DMS153 treated with DMSO at 0.1 percent for 48 hours (cell line): ENCODE data around the gene SDS.
A peak's percentile ranks its signal among the peaks of the same experiment; 100 is the strongest.

ENCODE experiments used
- DNase-seq: peaks from one replicate; lab custom pipeline; 2025; ENCODE audit not compliant: unreplicated experiment; lab: John Stamatoyannopoulos, UW

SDS gene

DNA sequence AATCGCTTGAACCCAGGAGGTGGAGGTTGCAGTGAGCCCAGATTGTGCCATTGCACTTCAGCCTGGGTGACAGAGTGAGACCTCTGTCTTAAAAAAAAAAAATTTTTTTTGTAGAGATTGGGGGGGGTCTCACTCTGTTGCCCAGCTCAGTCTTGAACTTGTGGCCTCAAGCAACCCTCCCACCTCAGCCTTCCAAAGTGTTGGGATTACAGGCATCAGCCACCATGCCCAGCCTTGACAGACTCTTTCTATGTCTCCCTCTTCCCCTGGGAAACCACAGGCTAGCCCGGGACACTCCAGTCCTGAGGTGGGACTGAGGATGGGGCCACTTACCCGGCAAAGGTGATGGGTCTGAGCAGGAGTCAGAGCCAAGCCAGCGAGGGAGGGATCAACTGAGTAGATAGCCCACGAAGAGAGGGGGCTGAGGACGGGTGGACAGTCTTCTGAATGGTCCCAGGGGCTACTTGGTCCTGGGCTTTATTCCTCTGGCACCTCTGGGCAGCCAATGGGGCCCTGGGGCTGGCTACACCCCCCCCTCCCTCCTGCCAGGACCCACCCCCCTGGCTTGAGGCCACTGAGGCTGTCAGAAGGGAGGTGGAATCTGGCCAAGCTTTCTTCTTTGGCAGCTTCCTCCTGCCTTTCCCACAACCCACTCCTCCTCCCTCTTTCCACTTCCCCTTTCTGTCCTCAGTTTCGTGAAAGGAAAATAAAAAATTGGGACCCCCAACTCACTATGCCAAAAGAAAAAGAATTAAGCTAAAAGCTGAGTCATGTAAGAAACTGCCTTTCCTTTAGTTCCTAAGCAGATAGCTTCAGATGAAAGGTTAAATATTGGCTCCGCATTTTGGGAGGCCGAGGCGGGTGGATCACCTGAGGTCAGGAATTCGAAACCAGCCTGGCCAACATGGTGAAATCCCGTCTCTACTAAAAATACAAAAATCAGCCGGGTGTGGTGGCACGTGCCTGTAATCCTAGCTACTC lies at the start of gene SDS:
Gene SDS, minus strand, starts transcription at position 453 of the 981 bp plus-strand sequence. CDS start 4,179 bp downstream, outside the sequence.
- DNase-seq, result no peak

GRCh38 chr12:113453330-113453729 lies 49.6 kb upstream of the SDS start:
- DNase-seq, result no peak

DNA sequence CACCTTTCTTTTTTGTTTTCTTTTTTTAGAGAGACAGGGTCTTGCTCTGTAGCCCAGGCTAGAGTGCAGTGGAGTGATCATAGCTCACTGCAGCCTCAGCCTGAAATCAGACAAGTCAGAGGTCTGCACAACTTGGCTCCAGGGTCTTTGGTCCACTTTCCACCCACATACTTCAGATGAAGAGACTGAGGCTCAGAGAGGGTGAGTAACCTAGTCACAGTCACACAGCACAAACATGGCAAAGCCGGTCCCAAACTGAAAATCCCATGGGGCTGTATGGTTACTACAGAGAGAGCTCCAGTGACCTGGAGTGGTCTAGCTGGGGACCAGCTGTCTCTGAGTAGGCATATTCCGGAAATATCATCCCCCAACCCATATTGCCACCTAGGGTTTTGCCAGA lies 48.8 kb upstream of the SDS start:
- DNase-seq, result no peak

GRCh38 chr12:113449839-113450238 lies 46.2 kb upstream of the SDS start:
- no peak for DNase-seq

GRCh38 chr12:113449299-113449698 lies 45.6 kb upstream of the SDS start:
- DNase-seq, result no peak

DNA sequence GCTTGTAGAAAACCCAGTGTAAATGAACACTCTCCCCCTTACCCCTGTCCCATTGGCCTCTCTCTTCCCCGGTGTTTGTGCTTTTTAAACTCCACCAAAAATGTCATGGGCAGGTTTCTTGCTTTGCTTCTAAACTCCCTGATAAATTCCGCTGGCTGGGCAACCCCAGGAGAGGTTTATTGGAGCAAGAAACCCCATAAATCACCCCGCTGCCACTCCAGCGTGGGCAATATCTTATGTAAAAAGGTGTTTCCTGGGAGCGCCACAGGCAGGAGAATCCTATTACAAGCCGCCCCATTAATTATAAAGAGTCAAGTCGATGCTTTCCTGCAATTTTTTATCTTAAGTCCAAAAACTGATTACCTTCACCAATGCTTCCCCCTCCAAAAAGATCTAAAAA lies 45.2 kb upstream of the SDS start:
- DNase-seq, result no peak

DNA sequence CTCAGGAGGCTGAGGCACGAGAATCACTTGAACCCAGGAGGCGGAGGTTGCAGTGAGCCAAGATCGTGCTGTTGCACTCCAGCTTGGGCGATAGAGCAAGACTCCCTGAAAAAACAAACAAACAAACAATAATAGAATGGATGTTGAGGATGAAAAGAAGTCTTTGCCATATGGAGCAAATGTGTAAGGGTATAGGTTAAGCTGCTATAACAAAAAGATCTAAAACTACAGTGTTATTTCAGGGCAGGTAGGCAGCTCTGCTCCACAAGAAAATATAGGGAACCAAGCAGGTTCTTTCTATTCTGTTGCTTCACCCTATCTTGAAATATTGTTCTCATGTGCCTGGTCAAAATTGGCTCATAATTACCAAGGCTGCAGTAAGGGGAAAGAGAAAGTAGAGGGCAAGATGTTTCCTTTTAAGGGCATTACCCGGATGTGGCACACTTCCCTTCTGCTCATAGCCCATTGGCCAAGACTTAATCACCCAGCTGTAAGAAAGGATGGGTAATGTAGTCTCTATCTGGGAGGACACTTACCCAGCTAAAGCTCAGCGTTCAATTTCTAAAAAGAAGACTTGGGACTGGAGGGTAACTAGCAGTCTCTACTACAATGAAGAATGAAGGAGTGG lies 42.0 kb upstream of the SDS start:
- no peak for DNase-seq

GRCh38 chr12:113443030-113443539 lies 39.4 kb upstream of the SDS start:
- no peak for DNase-seq

GRCh38 chr12:113440947-113441782 lies 37.5 kb upstream of the SDS start:
- no peak for DNase-seq

GRCh38 chr12:113440336-113440735 lies 36.6 kb upstream of the SDS start:
- DNase-seq, result no peak

- DNase-seq, result peak; percentile 32
Observed at GRCh38 chr12:113439606-113440030, 35.9 kb upstream of the SDS start.

DNA sequence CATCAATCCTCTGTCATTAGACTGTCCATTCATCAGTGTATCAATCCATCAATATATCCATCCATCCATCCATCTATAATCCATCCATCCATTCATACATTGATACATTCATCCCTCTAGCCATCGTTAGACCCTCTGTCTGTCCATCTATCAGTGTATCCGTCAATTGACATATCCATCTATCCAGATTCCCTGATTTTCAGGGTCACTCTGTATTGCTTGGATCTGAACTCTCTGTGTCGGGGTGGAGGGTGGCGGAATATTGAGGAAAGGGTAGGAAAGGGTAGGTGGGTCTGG lies 35.6 kb upstream of the SDS start:
- no peak for DNase-seq

DNA sequence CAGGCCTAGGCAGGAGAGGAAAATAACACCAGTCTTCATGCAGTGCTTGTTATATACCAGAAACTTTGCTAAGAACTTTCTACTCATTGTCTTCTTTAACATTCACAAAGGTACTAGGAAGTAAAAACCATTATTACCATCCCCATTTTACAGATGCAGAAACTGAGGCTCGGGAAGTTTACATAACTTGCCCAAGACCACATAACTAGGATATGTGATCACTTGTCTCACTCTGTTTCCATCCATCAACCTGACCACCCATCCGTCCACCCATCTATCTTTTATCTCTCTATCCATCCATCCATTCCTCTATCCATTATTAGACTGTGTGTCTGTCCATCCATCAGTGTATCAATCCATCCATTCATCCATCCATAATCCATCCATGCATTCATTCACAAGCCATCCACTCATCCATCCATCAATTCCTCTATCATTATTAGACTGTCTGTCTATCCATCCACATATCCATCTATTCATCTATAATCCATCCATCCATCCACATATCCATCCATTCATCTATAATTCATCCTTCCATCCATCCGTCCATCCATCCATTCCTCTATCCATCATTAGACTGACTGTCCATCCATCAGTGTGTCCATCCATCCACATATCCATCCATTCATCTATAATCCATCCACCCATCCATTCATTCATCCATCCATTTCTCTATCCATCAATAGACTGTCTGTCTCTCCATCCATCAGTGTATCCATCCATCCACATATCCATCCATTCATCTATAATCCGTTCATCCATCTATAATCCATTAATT lies 35.0 kb upstream of the SDS start:
- no peak for DNase-seq

- no peak for DNase-seq
Observed at GRCh38 chr12:113437729-113438100, 34.0 kb upstream of the SDS start.

GRCh38 chr12:113436993-113437728 lies 33.5 kb upstream of the SDS start:
- no peak for DNase-seq

DNA sequence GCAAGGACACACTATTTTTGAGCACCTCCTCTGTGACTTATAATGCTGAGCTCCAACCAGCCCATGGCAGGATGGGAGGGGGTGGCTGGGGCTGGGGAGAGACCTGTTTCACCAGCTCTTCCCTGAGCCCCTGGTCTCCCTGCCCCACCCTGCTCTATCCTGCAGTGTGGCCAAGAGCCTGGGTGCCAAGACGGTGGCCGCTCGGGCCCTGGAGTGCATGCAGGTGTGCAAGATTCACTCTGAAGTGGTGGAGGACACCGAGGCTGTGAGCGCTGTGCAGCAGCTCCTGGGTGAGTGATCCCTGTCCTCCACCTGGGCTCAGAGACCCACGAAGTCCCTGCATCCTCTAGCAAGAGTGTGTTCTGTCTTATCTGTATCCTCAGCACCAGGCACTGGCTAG lies 32.9 kb upstream of the SDS start:
- no peak for DNase-seq

DNA sequence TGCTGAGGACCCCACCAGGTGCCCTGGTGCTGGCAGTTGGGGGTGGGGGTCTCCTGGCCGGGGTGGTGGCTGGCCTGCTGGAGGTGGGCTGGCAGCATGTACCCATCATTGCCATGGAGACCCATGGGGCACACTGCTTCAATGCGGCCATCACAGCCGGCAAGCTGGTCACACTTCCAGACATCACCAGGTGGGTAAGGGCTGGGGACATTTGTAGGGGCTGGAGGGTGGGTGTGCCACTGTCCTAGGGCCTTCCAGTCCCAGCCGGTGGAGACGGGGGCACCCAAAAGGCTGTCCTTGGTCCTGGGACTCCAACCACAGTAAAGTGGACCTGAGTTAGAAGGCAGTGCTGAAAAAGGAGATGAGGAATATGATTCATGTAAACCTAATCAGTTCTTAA lies 31.7 kb upstream of the SDS start:
- DNase-seq, result no peak

DNA sequence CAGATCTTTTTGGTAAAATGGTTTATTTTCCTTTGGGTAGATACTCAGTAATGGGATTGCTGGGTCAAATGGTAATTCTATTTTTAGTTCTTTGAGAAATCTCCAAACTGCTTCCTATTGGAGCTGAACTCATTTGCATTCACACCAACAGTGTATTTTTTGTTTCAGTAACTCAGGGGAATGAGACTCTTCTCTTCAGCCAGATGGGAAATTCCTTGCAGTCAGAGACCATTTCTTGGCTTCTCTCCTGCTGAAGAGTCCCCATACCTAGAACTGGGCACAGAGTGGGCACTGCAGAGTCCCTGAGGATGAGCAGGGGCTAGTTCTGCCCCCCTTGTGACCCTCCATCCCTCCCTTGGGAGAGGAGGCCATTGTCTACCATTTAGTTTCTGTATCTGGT lies 29.3 kb upstream of the SDS start:
- DNase-seq, result no peak

GRCh38 chr12:113428482-113428881 lies 24.8 kb upstream of the SDS start:
- DNase-seq, result no peak

DNA sequence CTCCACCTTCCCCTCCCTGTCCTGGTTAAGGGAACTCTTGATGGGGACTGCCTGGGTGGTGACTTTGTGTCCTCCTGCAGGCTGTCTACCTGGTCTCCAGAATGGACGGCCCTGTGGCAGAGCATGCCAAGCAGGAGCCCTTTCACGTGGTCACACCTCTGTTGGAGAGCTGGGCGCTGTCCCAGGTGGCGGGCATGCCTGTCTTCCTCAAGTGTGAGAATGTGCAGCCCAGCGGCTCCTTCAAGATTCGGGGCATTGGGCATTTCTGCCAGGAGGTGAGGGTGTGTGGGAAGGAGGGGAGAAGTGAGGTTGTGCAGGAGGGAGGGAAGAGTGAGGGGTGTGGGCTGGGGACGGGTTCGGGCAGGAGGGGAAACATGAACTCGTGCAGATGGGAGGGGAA lies 24.2 kb upstream of the SDS start:
- DNase-seq, result no peak
